GM06990 (cell line): Measurements from ENCODE around the gene INTU.
"Not testable (repeated sequence)": the region's sequence is repeated elsewhere in the genome, so short reads cannot be mapped to it uniquely, and the experiment has no call there.

Experiments used
- DNase-seq: peaks from one replicate; pipeline ENCODE4 v3.0.0-alpha.2; 2011; ENCODE audit not compliant: insufficient read length; ENCODE audit errors: extremely low read depth
- H3K27me3 ChIP-seq: replicated peaks from 2 replicates; pipeline ENCODE4 v1.6.0; 2011; ENCODE audit warnings: low read length; ENCODE audit not compliant: control insufficient read depth, insufficient read depth
- H3K36me3 ChIP-seq: 2 replicates; pipeline ENCODE4 v1.5.1; 2011; ENCODE audit warnings: low read length; ENCODE audit not compliant: control insufficient read depth, insufficient read depth
- H3K4me3 ChIP-seq: replicated peaks from 2 replicates; pipeline ENCODE4 v1.5.1; 2011; ENCODE audit warnings: low read depth, mild to moderate bottlenecking, control low read depth, low read length
- TF ChIP-seq, protein P1 (sequence below): IDR thresholded peaks from 2 replicates; pipeline ENCODE4 v1.5.1; 2011; ENCODE audit warnings: low read length, control low read depth, mild to moderate bottlenecking, inconsistent platforms; ENCODE audit not compliant: insufficient read depth, poor library complexity, severe bottlenecking

Gene INTU

DNA sequence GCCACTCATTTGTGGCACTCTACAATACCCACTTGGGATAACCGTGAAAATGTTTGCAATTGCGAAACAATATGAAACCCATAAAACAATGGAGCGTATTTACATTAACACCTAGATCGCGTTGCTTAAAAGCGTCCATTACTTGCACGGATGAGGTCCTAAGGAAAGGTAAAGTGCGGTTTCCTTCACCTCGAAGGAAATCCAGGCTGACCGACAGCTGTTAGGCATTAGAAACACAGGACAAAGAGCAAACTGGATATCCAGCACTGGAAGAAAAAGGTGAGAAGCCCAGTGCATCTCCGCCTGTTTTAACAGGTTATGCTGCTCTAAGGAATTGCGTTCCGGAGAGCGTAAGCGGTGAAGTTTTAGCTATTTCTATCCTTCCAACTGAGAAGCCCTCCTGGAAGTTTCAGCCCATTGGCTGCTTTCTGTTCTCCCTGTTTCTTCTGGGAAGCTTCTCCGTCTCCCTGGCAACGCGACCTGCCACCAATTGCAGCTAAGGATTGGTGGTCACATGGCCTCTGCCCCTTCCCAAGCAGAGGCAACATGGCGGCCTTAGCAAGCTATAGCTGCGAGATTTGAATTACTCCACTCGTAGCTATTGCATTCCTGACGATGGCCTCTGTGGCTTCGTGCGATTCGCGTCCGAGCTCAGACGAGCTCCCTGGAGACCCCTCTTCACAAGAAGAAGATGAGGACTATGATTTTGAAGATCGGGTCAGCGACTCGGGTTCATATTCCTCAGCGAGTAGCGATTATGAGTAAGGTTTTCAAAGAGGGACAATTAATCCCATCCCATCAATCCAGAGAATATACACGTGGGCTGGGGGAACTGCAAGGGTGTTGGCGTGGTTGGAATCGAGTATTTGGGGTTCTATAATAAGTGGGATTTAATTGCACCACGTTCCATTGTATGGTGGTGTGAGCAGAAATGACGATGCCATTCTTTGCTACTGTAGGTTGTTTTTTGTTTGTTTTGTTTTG is at the start of gene INTU:
TSS of gene INTU (plus strand) at position 538 of the 984 bp plus-strand sequence. CDS start at position 616, 78 bp downstream.
- DNase-seq, result peak; percentile 9

DNA sequence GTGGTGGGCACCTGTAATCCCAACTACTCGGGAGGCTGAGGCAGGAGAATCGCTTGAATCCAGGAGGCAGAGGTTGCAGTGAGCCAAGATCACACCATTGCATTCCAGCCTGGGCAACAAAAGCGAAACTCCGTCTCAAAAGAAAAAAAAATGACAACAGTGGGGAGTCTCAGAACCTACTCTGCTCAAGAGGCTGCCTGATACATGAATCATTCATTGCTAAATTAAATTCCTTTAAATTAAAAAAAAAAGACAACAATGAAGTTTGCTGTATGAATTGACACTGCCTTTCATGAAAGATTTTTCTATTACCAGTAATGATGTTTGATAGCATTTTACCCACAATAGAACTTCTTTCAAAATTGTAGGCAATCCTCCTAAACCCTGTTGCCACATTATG is 46.3 kb upstream of the INTU start:
- not testable (repeated sequence) for DNase-seq, H3K27me3 ChIP-seq, H3K36me3 ChIP-seq, H3K4me3 ChIP-seq

More for the DNA sequence above, at the start of gene INTU:
- Histone ChIP-seq H3K36me3 (no peaks in the 10 kb centered on the region), H3K4me3 (no peak within 1 kb of the TSS), H3K27me3 (no peaks in the 10 kb centered on the region; the same call in none of the 2 replicates)
- TF ChIP-seq, protein P1, sequence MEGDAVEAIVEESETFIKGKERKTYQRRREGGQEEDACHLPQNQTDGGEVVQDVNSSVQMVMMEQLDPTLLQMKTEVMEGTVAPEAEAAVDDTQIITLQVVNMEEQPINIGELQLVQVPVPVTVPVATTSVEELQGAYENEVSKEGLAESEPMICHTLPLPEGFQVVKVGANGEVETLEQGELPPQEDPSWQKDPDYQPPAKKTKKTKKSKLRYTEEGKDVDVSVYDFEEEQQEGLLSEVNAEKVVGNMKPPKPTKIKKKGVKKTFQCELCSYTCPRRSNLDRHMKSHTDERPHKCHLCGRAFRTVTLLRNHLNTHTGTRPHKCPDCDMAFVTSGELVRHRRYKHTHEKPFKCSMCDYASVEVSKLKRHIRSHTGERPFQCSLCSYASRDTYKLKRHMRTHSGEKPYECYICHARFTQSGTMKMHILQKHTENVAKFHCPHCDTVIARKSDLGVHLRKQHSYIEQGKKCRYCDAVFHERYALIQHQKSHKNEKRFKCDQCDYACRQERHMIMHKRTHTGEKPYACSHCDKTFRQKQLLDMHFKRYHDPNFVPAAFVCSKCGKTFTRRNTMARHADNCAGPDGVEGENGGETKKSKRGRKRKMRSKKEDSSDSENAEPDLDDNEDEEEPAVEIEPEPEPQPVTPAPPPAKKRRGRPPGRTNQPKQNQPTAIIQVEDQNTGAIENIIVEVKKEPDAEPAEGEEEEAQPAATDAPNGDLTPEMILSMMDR, result no peak

DNA sequence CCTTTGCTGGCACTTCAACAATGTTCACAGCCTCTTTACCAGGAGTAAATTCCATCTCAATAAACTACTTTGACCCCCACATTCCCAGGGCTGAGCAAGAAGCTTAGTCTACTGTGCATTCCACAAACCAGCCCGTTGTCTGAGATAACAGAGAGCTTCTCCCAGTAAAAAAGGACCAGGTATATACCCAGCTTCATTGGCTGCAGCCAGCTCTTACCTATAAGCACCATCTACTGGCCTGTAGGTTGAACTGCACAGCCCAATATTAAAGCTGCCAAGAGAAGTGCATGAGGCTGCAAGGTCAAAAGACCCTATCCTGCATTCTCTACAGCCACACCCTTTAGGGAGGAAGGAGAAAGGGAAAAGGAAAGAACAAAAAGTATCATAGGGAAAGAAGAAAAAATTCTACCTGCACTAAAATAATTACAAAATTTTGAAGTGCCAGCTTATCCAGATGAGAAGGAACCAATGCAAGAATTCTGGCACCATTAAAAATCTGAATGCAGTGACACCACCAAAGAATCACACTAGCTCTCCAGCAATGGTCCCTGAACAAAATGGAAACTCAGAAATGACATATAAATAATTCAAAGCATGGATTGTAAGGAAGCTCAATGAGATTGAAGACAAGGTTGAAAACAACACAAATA is 45.7 kb upstream of the INTU start:
- Histone ChIP-seq H3K36me3 (no peaks in the 10 kb centered on the region), H3K27me3 (no peaks in the 10 kb centered on the region; the same call in 1 of the 2 replicates), H3K4me3 (no peak overlapping the region)
- no peak for DNase-seq
- TF ChIP-seq, protein P1, result peak; percentile 83

GRCh38 chr4:127589153-127589552 is 43.6 kb upstream of the INTU start:
- not testable (repeated sequence) for H3K36me3 ChIP-seq, H3K4me3 ChIP-seq, H3K27me3 ChIP-seq, DNase-seq

DNA sequence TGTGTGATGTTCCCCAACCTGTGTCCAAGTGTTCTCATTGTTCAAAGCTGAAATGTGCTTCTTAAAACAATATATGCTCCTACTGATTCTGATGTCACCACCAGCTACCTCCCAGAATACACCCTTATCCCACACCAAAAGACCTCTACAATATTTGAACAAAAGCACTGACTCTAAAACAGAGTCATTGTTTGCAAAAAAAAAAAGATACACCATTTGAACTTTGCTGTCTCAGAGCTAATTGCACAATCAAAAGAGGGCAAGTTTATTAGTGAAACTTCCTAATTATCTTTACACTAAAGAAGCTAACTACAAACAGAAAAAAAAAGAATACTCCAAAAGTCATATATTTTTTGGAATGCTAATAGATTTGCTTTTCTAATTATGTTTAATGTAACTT is 34.1 kb upstream of the INTU start:
- TF ChIP-seq, protein P1, result no peak
- no peaks in the 10 kb centered on the region for H3K36me3 ChIP-seq
- no peak for DNase-seq
- no peak overlapping the region for H3K4me3 ChIP-seq
- no peaks in the 10 kb centered on the region for H3K27me3 ChIP-seq

DNA sequence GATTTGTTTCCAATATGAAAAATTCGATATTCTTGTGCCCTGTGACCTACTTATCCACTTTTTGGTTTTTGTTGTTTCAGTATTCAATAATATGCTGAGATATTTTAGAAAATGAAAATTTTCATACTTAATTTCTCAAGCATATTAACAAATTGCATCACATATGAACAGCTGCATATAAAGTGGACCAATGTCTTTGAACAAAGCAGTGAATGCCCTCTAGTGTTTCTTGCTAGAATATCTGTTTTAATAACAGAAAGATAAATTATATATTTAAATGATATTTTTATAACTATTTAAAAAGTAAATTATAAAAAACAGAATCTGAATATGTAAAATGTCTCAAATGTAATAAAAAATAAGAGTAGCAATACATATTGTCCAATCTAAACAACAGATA is 31.7 kb upstream of the INTU start:
- no peaks in the 10 kb centered on the region for H3K36me3 ChIP-seq
- H3K27me3 ChIP-seq, result no peaks in the 10 kb centered on the region
- TF ChIP-seq, protein P1, result no peak
- no peak for DNase-seq
- H3K4me3 ChIP-seq, result no peak overlapping the region
